A673 (cell line): Measurements from ENCODE around the gene ENOPH1. TPM values are rescaled to one million over a fixed set of nuclear protein-coding genes. Genes with fewer than 3 reads are reported as not detected.

Experiments
- BruUV-seq: library from RNA; stranded (reverse); fragments of 400-500 nt; replicated peaks from 2 replicates; lab custom pipeline; 2021; lab: Mats Ljungman, UMichigan
- CTCF ChIA-PET: fragments of 300-600 bp; sonication (Branson Sonifier 250); formaldehyde crosslinking; loops from one replicate; lab custom pipeline; 2022; ENCODE audit warnings: antibody characterized with exemption; lab: Charles Lee
- POLR2A ChIA-PET: fragments of 300-600 bp; sonication (Branson Sonifier 250); formaldehyde crosslinking; loops from one replicate; lab custom pipeline; 2022; ENCODE audit warnings: antibody characterized with exemption; ENCODE audit not compliant: low non-redundant PET; lab: Charles Lee
- DNase-seq: peaks from one replicate; pipeline ENCODE4 v3.0.0-alpha.2; 2015; ENCODE audit warnings: low spot score
- H3K27ac ChIP-seq: fragments of 200-600 bp; sonication (generic); 2 replicates; pipeline ENCODE4 v1.5.1; 2016; ENCODE audit warnings: mixed run types, low read depth, mild to moderate bottlenecking, mixed read lengths, antibody characterized with exemption, low read length; ENCODE audit not compliant: poor library complexity, severe bottlenecking
- H3K27me3 ChIP-seq: fragments of 200-600 bp; sonication (generic); replicated peaks from 2 replicates; pipeline ENCODE4 v1.6.1; 2017; ENCODE audit warnings: mixed run types, low read depth, mild to moderate bottlenecking, mixed read lengths, antibody characterized with exemption, low read length; ENCODE audit not compliant: insufficient read depth, poor library complexity
- H3K36me3 ChIP-seq: fragments of 200-600 bp; sonication (generic); 2 replicates; pipeline ENCODE4 v1.6.1; 2016; ENCODE audit warnings: mixed run types, mild to moderate bottlenecking, mixed read lengths, antibody characterized with exemption, low read length; ENCODE audit not compliant: insufficient read depth, poor library complexity, severe bottlenecking
- H3K4me1 ChIP-seq: fragments of 200-600 bp; sonication (generic); 2 replicates; pipeline ENCODE4 v1.6.1; 2017; ENCODE audit warnings: mixed run types, mild to moderate bottlenecking, mixed read lengths, antibody characterized with exemption, low read length; ENCODE audit not compliant: insufficient read depth, poor library complexity, severe bottlenecking
- H3K4me3 ChIP-seq: fragments of 200-600 bp; sonication (generic); 2 replicates; pipeline ENCODE4 v1.5.1; 2016; ENCODE audit warnings: low read depth, mixed run types, mild to moderate bottlenecking, mixed read lengths, low read length; ENCODE audit not compliant: poor library complexity, severe bottlenecking
- H3K9me3 ChIP-seq: fragments of 200-600 bp; sonication (generic); 2 replicates; pipeline ENCODE4 v1.6.1; 2016; ENCODE audit warnings: mixed run types, low read depth, mild to moderate bottlenecking, mixed read lengths, antibody characterized with exemption, low read length; ENCODE audit not compliant: poor library complexity, severe bottlenecking
- CTCF ChIP-seq: fragments of 300-800, 200-600 bp; sonication (generic); conservative IDR thresholded peaks from 2 replicates; pipeline ENCODE4 v1.5.1; 2017; ENCODE audit warnings: low read depth, mild to moderate bottlenecking, antibody characterized with exemption, low read length, moderate library complexity, mixed read lengths
- EZH2 ChIP-seq: fragments of 200-600 bp; sonication (generic); IDR thresholded peaks from 2 replicates; pipeline ENCODE4 v1.6.1; 2017; ENCODE audit warnings: borderline replicate concordance, low read depth, mild to moderate bottlenecking, mixed read lengths, antibody characterized with exemption, low read length; ENCODE audit not compliant: poor library complexity, severe bottlenecking
- intact Hi-C: fragments of 100-400 bp; cut with micrococcal nuclease; formaldehyde crosslinking; loops from one replicate; pipeline ENCODE4 v1.10.0; 2022; ENCODE audit not compliant: unreplicated experiment
- total RNA-seq: library from RNA; stranded (reverse); gene quantifications from 2 replicates; pipeline ENCODE4 v1.2.3, GENCODE V29; 2021

Gene ENOPH1
- total RNA-seq, 1 experiment from 2014 or later, result 29.3 TPM

DNA sequence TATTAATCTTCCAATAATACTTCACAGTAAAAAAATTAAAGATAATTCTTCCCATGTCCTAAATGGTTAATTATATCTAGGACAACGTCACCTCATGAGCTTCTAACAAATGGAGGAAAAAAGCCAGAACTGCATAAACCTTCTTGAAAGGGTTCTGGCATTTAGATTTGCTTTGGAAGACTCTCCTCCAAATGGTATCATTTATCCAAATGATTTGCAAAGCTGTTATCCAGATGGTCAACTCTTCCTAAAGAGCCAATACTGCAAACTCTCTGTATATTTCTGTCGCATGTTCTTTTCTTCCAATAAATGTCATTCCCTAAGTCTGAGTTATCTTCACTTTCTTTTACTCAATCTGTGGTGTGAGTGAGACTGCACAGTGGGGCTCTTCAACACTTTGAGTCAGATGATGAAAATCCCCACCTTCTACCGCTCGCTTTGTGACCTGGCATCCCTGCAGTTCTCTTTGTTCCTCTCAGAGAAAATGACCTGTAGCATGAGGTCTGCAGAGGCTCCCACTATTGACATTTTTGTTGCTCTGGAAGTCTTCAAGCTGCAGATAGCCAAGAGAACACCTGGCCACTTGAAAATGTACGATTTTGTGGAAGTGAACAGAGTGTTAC lies 78.5 kb downstream of the ENOPH1 start:
- BruUV-seq, result no TSS peak
- Histone ChIP-seq H3K9me3 (no peaks in the 10 kb centered on the region), H3K36me3 (no peaks in the 10 kb centered on the region), H3K27ac (no peak overlapping the region), H3K4me1 (no peaks in the 10 kb centered on the region), H3K4me3 (no peak overlapping the region), H3K27me3 (no peaks in the 10 kb centered on the region)
- intact Hi-C loops, result no loop called here
- ChIA-PET CTCF (no interaction called here), POLR2A (no interaction called here)
- DNase-seq, result no peak
- TF ChIP-seq CTCF (no peak), EZH2 (no peak)

- Histone ChIP-seq H3K27me3 (no peaks in the 10 kb centered on the region), H3K27ac (no peak overlapping the region), H3K4me1 (no peaks in the 10 kb centered on the region), H3K4me3 (no peak overlapping the region), H3K9me3 (no peaks in the 10 kb centered on the region), H3K36me3 (no peaks in the 10 kb centered on the region)
- POLR2A ChIA-PET, result no interaction called here
- CTCF ChIA-PET, result no interaction called here
- TF ChIP-seq CTCF (no peak), EZH2 (no peak)
- DNase-seq, result no peak
- intact Hi-C loops, result no loop called here
- BruUV-seq, result no TSS peak
These were observed 79.8 kb downstream of the ENOPH1 start for GRCh38 chr4:82510216-82510615.

Other genes with a start within 250 kb of the ENOPH1 start
- gene HNRNPD, start 56.6 kb upstream of the ENOPH1 start, total RNA-seq, result 313 and 316 TPM in 2 replicates
- 317 and 320 TPM in 2 replicates for gene HNRNPDL, start 128 bp upstream of the ENOPH1 start, total RNA-seq
- 0.34 and 0.76 TPM in 2 replicates for gene TMEM150C, start 131.4 kb downstream of the ENOPH1 start, total RNA-seq